Fibroblast of the conjunctiva (primary cell): ENCODE data around the gene ANKFN1.

Experiments
- DNase-seq: peaks from one replicate; pipeline ENCODE4 v3.0.0-alpha.2; 2010; ENCODE audit warnings: low read depth

The ANKFN1 gene, protein sequence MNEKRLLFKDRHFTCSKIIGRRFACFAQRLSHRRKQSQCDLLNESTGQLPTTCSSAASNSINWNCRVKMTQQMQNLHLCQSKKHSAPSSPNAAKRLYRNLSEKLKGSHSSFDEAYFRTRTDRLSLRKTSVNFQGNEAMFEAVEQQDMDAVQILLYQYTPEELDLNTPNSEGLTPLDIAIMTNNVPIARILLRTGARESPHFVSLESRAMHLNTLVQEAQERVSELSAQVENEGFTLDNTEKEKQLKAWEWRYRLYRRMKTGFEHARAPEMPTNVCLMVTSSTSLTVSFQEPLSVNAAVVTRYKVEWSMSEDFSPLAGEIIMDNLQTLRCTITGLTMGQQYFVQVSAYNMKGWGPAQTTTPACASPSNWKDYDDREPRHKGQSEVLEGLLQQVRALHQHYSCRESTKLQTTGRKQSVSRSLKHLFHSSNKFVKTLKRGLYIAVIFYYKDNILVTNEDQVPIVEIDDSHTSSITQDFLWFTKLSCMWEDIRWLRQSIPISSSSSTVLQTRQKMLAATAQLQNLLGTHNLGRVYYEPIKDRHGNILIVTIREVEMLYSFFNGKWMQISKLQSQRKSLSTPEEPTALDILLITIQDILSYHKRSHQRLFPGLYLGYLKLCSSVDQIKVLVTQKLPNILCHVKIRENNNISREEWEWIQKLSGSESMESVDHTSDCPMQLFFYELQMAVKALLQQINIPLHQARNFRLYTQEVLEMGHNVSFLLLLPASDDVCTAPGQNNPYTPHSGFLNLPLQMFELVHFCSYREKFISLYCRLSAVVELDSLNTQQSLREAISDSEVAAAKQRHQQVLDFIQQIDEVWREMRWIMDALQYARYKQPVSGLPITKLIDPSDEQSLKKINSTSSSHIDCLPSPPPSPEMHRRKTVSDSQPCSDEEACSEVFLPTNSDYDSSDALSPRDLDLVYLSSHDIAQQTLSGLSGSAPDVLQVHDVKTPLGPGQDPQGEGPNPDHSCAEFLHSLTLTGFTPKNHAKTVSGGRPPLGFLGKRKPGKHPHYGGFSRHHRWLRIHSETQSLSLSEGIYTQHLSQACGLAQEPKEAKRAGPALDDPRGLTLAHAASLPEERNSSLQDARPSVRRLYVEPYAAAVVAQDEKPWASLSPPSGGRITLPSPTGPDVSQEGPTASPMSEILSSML

DNA sequence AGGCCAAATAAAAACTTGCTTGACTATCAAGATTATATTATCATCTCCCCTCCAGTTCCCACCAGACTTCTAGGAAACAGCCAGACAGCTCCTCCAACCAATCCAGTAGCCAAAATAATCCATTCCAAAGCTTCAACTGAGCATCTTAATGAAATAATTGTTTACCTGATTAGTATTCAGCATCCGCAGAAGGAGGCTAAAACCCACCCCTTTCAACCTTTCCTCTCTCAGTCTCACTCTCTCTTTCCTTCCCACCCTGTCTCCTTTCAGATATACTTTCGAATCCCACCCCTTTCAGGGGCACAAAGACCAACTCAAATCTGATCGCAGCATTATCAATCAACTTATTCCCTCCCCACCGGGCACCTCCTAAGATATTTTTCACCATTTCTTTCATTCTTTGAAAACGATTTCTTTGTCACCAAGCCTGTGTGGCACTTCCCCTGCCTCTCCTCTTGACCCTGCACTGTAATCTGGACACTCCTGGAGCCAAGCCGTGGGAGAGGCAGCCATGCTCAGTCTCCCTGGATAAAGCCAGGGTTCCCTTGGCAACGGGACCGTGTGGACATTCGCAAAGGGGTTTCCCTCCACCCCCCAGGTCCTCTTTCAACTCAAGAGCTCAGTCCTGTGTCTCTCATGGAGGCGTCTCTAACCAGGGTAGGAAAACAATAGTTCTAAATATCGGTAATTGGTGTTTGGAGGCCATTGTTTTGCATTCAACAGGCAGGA is at the start of gene ANKFN1:
Gene ANKFN1 (plus strand): TSS at position 602 of the 729 bp plus-strand sequence. CDS start 59,193 bp downstream, outside the sequence.
- DNase-seq: no peak

DNA sequence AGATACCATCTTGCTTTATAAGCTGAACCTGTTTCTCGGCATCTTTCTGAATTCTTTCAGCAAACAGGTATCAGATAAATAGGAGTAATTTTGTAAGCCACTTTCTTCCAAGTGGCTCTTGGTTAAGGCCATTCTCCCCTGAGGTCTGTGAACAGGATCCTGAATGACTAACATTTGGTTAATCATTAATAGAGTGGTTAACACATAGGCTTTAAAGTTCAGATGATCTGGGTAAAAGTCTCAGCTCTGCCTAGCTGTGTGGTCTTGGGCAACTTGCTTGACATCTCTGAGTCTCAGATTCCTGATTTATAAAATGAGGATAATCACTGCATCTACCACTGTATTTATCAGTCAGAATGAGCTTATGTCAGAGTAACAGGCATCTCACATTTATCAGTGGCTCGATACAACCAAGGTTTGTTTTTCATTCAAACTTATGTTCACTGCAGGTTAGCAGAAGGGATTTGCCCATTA is 44.4 kb upstream of the ANKFN1 start:
- DNase-seq: no peak

DNA sequence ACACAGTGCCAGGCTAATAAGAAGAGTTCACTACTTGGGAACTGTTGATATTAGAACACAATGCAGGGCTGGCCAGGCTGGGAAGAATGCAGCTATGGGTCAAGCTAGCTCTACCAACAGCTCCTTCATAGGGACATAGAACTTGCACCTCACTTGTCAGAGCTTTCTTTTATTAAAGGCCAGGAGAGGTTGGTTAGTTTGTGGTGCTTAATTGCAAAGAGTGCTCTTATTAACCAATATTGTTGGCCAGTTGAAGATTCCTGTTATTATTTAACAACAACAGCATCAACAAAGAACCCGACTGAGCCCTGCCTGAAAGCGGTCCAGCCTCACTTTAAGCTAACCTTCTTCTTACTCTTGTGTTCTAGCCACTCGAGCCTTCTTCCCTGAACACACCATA is 43.4 kb upstream of the ANKFN1 start:
- no peak for DNase-seq

DNA sequence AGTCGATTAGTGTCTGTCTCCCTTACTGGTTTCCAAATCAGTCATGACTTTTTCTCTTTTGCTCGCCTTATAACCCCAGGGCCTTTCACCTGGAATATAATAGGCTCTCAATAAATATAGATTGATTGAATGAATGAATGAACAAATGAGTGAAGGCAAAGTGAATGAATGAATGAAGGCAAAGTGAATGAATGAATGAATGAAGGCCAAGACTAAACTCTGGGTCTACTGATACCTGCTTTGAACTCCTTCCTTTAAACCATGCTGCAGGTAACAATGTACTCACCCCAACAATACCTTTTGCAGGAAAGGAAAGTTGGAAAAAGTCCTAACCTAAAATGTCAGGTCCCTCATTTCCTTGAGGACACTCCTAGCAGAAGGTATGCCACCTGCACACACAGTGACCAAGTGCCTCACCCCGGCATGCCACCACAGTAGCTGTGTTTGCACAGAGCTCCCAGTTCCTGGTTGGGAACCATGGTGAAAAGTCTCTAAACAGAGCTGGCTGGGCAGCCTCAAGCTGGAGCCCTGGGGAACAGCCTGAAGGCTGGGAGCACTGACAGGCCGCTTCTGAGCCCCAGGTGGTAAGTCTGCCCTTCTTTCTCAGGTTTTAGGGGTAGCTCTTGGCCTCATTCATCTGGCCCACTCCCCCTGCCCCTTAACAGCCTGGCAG is 42.7 kb upstream of the ANKFN1 start:
- no peak for DNase-seq

DNA sequence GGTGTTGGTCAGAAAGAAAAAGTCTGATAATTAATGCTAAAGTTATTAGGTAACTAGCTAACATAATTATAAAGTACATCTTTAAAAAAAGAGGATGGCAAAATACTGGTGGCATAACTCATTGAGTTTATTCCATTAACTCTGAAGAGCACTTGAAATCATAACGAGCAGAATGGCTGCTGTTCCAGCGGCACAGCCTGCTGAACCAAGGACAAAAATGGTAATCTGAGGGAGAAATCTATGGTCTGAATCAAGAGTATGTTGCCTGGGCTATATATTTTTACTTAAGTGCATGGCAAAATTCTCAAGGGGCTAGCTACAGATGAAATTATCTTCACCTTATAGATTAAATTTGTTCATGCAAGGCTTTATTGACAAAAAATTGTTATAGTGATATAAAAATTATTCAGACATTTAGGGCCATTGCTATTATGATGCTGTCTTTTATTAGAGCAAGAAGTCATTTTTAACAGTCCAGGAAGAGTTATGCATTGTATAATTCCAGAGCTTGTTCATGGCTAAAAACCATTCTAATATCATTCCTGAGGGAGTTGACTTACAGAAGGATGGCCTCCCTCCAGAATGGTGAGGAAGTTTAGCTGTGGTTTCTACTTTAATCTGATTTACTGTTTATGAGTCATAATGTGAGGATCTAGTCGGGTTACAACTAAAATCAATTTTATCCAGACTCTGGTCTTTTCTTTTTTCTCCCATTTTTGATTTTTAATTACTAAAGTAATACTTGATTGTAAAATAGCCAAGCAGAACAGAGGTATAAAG is 41.4 kb upstream of the ANKFN1 start:
- DNase-seq: peak; percentile 52

DNA sequence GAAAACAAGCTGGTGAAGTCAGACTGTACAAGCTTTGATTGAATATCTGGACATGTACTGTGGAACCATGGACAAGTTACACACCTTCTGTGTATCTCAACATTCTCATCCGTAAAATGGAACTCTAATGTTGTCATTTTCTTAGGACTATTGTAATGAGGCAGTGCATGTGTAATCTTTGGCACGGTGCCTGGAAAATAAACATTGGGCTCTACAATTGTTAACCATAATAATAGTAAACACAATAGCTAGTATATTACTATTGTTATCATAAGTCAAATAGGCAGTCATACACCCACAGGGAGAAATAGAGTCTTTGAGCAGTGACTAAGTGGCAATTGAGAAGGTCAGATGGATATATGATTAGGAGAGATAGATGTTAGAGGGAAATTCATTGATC is 39.8 kb upstream of the ANKFN1 start:
- DNase-seq: no peak

DNA sequence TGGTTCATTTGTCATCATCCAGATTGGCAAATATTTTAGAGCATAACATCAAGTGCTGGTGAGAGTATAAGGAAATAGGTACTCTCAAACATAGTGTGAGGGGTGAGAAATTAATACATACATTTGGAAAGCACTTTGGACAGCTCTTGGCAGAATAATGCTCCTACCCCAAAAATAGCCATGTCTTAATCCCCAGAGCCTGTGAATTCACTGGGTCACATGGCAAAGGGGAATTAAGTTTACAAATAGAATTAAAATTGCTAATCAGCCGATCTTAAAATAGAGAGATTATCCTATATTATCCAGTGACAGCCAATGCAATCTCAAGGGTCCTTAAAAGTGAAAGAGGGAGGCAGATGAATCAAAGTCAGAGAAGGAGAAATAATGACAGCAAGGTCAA is 38.8 kb upstream of the ANKFN1 start:
- DNase-seq: no peak

DNA sequence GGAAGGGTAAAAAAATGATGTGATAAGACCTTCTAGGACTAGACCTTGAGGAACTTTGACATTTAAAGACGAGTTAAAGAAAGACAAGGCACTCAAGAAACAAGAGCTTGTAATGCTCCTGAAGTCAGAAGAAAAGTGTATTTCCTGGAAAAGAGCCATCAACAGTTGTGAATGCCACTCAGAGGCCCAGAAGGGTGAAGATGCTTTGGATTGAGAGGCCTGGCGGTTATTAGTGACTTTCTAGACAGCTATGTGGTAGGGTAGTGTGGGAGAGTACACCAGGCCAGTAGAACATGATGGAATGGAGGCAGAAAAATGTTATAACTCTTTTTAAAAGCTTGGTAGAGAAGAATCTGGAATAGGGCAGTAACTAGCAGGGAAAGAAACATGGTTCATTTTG is 34.1 kb upstream of the ANKFN1 start:
- no peak for DNase-seq

DNA sequence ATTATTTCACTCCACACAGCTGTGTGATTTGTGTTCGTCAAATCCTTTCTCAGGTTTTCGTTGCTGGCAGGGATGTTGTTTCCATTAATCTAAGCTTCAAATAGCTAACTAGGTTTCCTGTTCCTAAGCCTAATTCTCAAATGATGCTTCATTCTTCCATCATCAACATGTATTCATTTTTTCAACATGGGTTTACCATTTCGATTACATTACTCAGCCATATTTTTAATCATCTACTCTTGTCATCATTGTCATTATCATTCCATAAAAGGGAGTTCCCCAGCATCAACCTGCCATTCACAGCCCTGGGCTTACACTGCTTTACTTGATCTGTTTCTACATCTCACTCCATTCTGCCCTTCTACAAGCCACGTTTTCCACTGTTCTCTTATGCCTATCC is 33.3 kb upstream of the ANKFN1 start:
- no peak for DNase-seq

DNA sequence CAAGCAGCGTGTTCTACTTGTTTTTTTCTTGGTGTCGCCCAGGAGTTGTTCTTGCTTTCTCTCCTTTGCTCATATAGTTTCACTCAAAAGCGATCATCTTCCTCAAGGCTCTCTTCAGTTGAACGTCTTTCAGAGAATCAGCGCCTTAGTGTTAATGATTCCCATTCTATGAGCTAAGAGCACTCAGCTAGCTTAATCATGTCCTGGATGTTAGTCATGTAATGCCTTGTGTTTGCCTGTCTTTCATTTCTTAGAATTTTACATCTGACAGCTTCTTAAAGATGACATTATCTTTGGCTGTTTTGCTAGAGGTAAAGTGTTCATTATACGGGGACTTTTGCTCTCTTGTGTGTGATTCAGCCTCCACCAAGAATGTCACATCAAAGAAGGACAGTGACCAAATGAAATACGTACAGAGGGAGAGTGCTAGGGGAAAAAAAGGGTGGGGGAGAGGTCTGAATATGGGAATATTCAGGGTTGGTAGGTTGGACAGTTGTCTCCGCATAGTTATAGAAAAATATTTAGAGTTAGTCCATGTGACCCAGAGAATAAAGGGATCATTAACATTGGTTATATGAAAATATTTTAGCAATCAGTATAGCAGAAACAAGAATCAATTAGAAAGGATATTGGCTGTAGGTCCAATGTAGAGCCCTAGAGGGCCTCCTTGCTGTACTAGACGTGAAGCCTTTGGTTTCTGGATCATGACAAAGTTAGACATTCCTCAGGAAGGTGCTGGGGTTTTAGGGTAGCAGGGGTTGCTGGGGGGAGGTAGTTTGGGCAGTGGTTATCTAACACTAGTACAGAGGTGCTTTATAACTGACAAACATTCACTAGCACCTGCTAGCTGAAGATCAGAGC is 31.9 kb upstream of the ANKFN1 start:
- no peak for DNase-seq

DNA sequence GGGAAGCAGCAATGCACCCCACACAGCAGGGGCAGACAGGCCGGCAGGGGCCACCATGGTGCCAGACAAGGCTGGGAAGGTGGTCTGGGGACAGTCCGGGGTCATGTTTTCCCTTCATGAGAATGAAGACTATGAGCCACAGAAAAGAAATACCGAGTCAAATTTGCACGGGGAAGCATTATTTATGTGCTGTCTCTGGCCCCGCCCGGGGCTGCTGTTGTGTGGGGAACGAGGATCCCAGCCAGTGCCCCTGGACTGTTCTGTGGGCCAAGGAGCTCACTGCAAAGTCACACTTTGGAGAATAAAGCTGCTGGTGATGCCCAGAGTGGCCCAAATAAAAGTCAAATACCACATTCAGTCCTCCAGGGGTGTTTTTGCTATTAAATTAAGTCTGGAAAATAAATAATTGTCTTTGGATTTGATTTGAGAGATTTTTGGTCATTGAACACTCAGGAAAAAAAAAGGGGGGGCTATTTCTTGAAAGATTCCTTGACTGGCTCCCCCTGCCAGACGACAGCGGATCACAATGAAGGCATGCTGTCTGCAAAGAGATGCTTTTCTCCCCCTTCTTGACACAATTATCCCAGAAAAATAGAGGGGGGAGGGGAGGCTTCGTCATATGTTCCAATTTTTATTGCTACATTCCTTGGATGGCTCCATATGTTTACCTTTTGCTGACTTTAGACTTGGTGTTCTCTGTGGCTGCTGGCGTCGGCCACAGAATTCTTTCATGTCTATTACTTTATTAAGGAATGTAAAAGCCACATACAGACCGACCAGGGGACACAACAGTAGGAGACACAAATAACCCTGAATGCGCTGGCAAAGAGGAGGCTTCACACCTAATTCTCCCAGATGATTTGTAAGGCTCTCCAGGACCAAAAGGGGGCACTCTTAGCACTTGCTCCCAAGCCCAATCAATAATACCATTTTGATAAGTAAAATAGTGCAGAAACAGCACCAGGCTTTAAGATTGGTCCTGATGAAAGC is 27.1 kb upstream of the ANKFN1 start:
- DNase-seq: peak; percentile 80

DNA sequence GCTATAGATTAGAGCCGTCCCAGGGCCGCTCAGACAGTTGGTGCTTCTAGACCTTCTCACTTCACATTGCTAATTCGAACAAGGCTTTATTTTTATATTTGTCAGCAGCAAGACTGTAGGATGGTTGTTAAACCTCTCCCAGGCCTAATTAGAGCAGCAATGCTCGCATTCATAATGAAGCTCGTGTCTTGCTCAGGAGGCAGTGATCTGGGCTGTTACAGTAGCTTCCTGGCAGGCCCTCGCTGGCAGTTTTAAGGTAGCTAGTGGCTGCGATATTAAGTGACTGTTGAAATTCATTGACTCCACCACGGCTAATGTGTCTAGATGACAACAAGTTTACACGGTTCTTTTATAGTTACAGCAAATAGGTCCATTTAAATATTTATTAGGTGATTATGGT is 23.2 kb upstream of the ANKFN1 start:
- DNase-seq: no peak

DNA sequence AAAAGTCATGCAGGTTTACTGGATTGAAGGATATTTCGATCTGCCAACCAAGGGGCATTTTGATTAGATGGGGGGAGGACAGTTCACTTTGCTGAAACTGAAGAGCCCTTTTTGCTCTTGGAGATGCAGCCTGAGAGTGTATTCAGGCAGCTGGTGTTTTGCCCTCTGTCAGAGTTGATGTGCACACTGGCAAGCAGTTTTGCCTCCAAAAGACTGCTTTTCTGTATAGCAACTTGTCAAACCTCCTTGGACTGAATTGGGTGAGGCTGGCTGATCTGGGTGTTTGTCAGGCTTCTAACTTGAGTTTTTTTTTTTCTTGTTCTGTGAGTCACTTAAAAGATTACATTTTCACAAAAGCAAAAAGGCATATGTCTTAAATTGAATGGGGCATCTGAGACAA is 22.6 kb upstream of the ANKFN1 start:
- no peak for DNase-seq

DNA sequence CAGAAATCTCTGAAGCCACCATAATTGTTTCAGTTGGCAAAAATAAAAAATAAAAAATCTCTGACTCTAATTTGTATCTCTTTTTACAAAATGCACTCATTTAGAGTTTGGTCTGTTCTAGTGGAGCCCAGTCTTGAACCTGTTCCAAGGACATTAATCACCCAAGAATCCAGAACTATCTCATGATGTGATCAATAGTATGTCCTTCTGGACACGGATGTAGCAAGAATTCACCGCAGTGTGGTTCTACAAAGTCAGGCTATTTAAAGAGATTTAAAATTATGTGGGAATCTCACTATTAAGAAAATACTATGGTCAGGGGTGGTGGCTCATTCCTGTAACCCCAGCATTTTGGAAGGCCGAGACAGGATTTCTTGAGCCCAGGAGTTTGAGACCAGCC is 21.8 kb upstream of the ANKFN1 start:
- no peak for DNase-seq

DNA sequence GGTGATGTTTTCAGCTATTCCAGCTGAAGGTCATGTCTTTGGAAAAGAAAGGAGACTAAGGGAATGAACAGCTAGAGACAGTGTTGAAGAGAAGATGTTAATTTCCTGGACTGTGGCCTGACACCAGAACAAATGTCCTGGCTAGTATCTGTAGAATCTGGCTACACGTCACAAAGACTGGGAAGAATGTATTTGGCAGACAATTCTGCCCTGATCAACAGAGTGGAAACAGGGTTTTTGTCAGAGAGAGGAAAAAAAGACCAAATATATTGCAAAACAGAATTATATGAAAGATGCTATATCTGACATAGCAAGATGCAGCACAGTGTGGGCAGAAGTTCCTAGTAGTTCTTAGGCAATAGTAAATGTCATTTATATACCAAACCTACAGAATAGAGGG is 17.0 kb upstream of the ANKFN1 start:
- no peak for DNase-seq

DNA sequence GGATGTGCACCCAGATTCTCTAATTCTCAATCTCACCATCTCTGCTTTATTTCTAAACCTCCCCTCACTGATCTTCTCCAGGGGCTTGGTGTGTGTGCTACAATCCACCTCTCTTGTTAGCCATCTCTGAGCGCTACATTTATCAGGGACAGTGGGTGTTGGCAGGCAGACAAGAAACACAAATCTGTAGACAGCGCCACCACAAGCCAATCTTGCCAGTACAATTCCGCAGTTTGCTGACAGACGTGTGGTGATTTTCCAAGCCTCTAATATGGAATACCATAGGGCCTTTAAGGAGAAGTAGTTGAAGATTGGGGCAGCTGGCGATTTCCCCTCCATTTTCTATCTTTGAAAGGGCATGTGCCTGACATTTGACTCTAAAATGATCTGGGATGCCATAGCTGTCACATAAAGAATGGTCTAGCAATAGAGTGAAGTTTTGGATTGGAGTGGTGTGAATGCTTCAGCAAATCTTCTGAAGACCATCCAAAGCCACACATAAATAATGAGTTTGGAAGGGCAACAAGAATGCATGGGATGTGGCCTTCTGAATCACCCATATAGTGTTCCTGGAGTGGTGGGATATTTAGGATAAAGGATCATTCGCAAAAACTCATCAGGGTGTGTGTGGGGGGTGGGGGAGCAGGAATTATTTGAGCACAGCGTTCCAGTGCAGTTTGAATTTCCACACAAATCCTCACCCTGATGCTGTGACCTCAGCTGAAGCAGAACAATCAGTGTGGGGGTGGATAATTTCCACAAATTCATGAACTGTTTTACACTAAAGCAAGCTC is 12.0 kb upstream of the ANKFN1 start:
- no peak for DNase-seq

DNA sequence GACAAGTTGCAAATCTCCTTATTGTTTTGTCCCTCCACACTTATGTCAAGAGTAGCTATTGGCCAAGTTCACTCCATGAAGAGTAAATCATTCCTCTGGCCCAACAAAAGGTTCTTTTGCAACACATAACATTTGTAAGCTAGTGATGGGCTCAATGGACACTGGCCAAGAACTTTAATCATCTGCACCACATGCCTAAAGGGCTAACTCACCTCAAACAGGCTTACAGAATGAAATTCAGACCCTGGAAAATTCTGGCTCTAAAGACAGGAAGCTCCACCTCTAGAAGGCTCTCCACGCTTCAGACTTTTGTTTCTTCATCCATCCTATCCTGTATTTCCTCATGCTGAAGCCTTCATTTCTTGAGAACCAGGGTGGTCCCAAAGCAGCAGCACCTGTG is 10.9 kb upstream of the ANKFN1 start:
- DNase-seq: peak; percentile 68
